K562 (cell line): ENCODE data around the gene OR6B2. TPM values are rescaled to one million over a fixed set of nuclear protein-coding genes. Genes with fewer than 3 reads are reported as not detected.
A peak's percentile ranks its signal among the peaks of the same experiment; 100 is the strongest.

Experiments used
- ATAC-seq: fragments of 200-7000 bp; cut with Tn5 transposase; 3 replicates; pipeline ENCODE4 v1.9.1; 2020; ENCODE audit warnings: moderate library complexity
- BruUV-seq: library from RNA; stranded (reverse); fragments of 400-500 nt; replicated peaks from 2 replicates; lab custom pipeline; 2021; lab: Mats Ljungman, UMichigan
- CTCF ChIA-PET: fragments of 300-600 bp; formaldehyde crosslinking; extraction: SDS; loops from one replicate; lab custom pipeline; 2021; ENCODE audit warnings: low intra/inter-chr PET ratio; lab: Yijun Ruan, JAX
- POLR2A ChIA-PET: fragments of 300-600, 350-650 bp; sonication (Branson Sonifier 250); formaldehyde crosslinking; extraction: SDS; loops from one replicate; lab custom pipeline; 2021; ENCODE audit warnings: antibody characterized with exemption, inconsistent platforms; lab: Yijun Ruan, JAX
- DNase-seq, 4 experiments: peaks; one replicate each; pipeline versions ENCODE4 v3.0.0 to v3.0.0-alpha.2; 2011 to 2018; ENCODE audit warnings: low spot score in 3 of 4, mixed read lengths in 3 of 4; ENCODE audit errors: extremely low read depth in 1 of 4
- FAIRE-seq: peaks from 2 replicates; lab custom pipeline; 2011; peaks lifted over from hg19 to GRCh38; lab: Jason Lieb, UNC
- H2AFZ ChIP-seq: 2 replicates; pipeline ENCODE4 v1.6.0; 2011; ENCODE audit warnings: low read depth, low read length, control low read depth, inconsistent platforms
- H3K27ac ChIP-seq: fragments of 200-600 bp; 3 replicates; pipeline ENCODE4 v1.8.0; 2011; ENCODE audit warnings: low read depth, mild to moderate bottlenecking, control low read depth, inconsistent platforms, low read length, moderate library complexity, mixed read lengths; ENCODE audit errors: extremely low read depth
- H3K27me3 ChIP-seq, 2 experiments: fragments of 300-600 bp in 1 of 2; 2 replicates in 1 of 2; 3 replicates in 1 of 2; pipeline versions ENCODE4 v1.6.0 to v1.8.0; 2011; ENCODE audit warnings: inconsistent platforms in 2 of 2, low read length in 2 of 2, mild to moderate bottlenecking in 1 of 2, mixed read lengths in 1 of 2, moderate library complexity in 1 of 2; ENCODE audit not compliant: control insufficient read depth in 2 of 2, insufficient read depth in 2 of 2
- H3K36me3 ChIP-seq: fragments of 300-600 bp; 3 replicates; pipeline ENCODE4 v1.8.0; 2011; ENCODE audit warnings: mild to moderate bottlenecking, low read length, inconsistent platforms; ENCODE audit not compliant: control insufficient read depth, insufficient read depth
- H3K4me1 ChIP-seq, 2 experiments: fragments of 200-600 bp in 1 of 2; replicated peaks in 1 of 2; 2 replicates in 1 of 2; 3 replicates in 1 of 2; pipeline versions ENCODE4 v1.5.1 to v1.8.0; 2011; ENCODE audit warnings: inconsistent platforms in 2 of 2, low read length in 2 of 2, mild to moderate bottlenecking in 1 of 2, mixed read lengths in 1 of 2, moderate library complexity in 1 of 2; ENCODE audit not compliant: control insufficient read depth in 2 of 2, insufficient read depth in 2 of 2
- H3K4me2 ChIP-seq: 2 replicates; pipeline ENCODE4 v1.6.1; 2011; ENCODE audit warnings: low read length, control low read depth, inconsistent platforms, mixed read lengths; ENCODE audit not compliant: insufficient read depth
- H3K4me3 ChIP-seq: fragments of 200-600 bp; sonication (generic), shearing (Covaris generic); 2 replicates; pipeline ENCODE4 v1.5.1; 2016; ENCODE audit warnings: control low read depth, inconsistent platforms
- H3K79me2 ChIP-seq: fragments of 200-600 bp; 3 replicates; pipeline ENCODE4 v1.8.0; 2011; ENCODE audit warnings: low read length, inconsistent platforms; ENCODE audit not compliant: control insufficient read depth, insufficient read depth
- H3K9ac ChIP-seq, 2 experiments: 2 replicates each; pipeline versions ENCODE4 v1.6.0 to v1.6.1; 2011; ENCODE audit warnings: low read depth in 2 of 2, low read length in 2 of 2, control low read depth in 1 of 2, inconsistent platforms in 1 of 2, mild to moderate bottlenecking in 1 of 2, mixed read lengths in 1 of 2; ENCODE audit not compliant: insufficient read depth in 1 of 2
- H3K9me1 ChIP-seq: one replicate; pipeline ENCODE4 v1.6.0; 2011; ENCODE audit warnings: inconsistent platforms, mild to moderate bottlenecking, low read length, moderate library complexity; ENCODE audit not compliant: control insufficient read depth, insufficient read depth
- H3K9me3 ChIP-seq: replicated peaks from 2 replicates; pipeline ENCODE4 v1.5.1; 2011; ENCODE audit warnings: low read depth, low read length, inconsistent platforms; ENCODE audit not compliant: control insufficient read depth, insufficient read depth
- H4K20me1 ChIP-seq: replicated peaks from 2 replicates; pipeline ENCODE4 v1.6.1; 2011; ENCODE audit warnings: low read length, inconsistent platforms, mixed read lengths; ENCODE audit not compliant: control insufficient read depth, insufficient read depth
- DNMT1 ChIP-seq: fragments of 450-650 bp; IDR thresholded peaks from 2 replicates; pipeline ENCODE4 v1.6.1; 2016; ENCODE audit warnings: antibody characterized with exemption, mild to moderate bottlenecking
- ERF ChIP-seq: fragments of 450-650 bp; formaldehyde crosslinking; IDR thresholded peaks from 2 replicates; pipeline ENCODE4 v1.4.0; 2020; ENCODE audit warnings: mild to moderate bottlenecking, mixed read lengths
- KAT2B ChIP-seq: IDR thresholded peaks from one replicate; pipeline ENCODE4 v1.6.1; 2012; ENCODE audit warnings: low read depth, mild to moderate bottlenecking, control low read depth, inconsistent platforms, low read length, moderate library complexity
- MAZ ChIP-seq, 2 experiments: fragments of 450-650 bp in 1 of 2; sonication (generic) in 1 of 2; formaldehyde crosslinking; IDR thresholded peaks in 1 of 2; conservative IDR thresholded peaks in 1 of 2; 2 replicates each; pipeline versions ENCODE4 v1.4.0 to v1.5.0; 2020; ENCODE audit warnings: mild to moderate bottlenecking in 1 of 2, missing genetic modification reagents in 1 of 2
- PPARD ChIP-seq: fragments of 250-450 bp; sonication (Bioruptor Pico); IDR thresholded peaks from 2 replicates; pipeline ENCODE4 v1.8.0; 2022; ENCODE audit warnings: inconsistent platforms, mild to moderate bottlenecking, moderate library complexity
- SETDB1 ChIP-seq: IDR thresholded peaks from one replicate; pipeline ENCODE4 v1.6.1; 2012; ENCODE audit warnings: low read length, control low read depth, inconsistent platforms
- XRCC5 ChIP-seq: fragments of 200-400 bp; formaldehyde crosslinking; IDR thresholded peaks from 2 replicates; pipeline ENCODE4 v1.6.1; 2017; ENCODE audit warnings: low read depth, mild to moderate bottlenecking, low read length
- ZNF282 ChIP-seq: sonication (generic); formaldehyde crosslinking; IDR thresholded peaks from 2 replicates; pipeline ENCODE4 v1.8.1; 2023; ENCODE audit warnings: missing genetic modification reagents
- ZNF316 ChIP-seq: fragments of 450-650 bp; IDR thresholded peaks from 2 replicates; pipeline ENCODE4 v1.6.1; 2016
- ZNF695 ChIP-seq: fragments of 450-650 bp; formaldehyde crosslinking; IDR thresholded peaks from 2 replicates; pipeline ENCODE4 v1.4.0; 2020; ENCODE audit warnings: mild to moderate bottlenecking, moderate library complexity
- WGBS: fragments of 100-300 bp; shearing (Covaris generic); methylation state at CpG from one replicate; pipeline ENCODE4 v1.1.6; 2016; ENCODE audit warnings: low coverage, mixed read lengths; ENCODE audit not compliant: insufficient coverage; ENCODE audit errors: missing lambda C conversion rate; 5-methylcytosine and 5-hydroxymethylcytosine counted together
- in situ Hi-C: fragments of 300-500 bp; cut with MboI; formaldehyde crosslinking; loops from 4 replicates; pipeline ENCODE4 v1.15.0; 2018; ENCODE audit warnings: inconsistent platforms, mixed read lengths
- intact Hi-C: fragments of 100-400 bp; cut with micrococcal nuclease; formaldehyde crosslinking; loops from 2 replicates; pipeline ENCODE4 v1.14.2; 2022
- polyA plus RNA-seq, 8 experiments: library from polyadenylated mRNA; depleted of rRNA in 4 of 8; stranded (reverse) in 5 of 8; unstranded in 3 of 8; fragments of >200 nt; fragmentation: Nextera tagmentation in 2 of 8; fragmentation: Illumina TruSeq in 1 of 8; extraction: Ambion mirVana in 2 of 8; extraction: Trizol in 1 of 8; gene quantifications; 2 replicates each; pipeline versions ENCODE4 v1.2.1 to v1.2.3, GENCODE V29; 2011 to 2014; ENCODE audit warnings: inconsistent platforms in 1 of 8, missing spikeins in 1 of 8
- total RNA-seq, 7 experiments: library from RNA; depleted of rRNA in 6 of 7; stranded (reverse); fragments of >200 nt in 6 of 7; fragmentation: Illumina TruSeq in 2 of 7; extraction: Trizol in 2 of 7; gene quantifications; 2 replicates each; pipeline versions ENCODE4 v1.2.1 to v1.2.3, GENCODE V29; 2011 to 2021; ENCODE audit warnings: low replicate concordance in 1 of 7
- TF ChIP-seq, protein P1 (sequence below): fragments of 450-650 bp; formaldehyde crosslinking; IDR thresholded peaks from 2 replicates; pipeline ENCODE4 v1.4.0; 2020; ENCODE audit warnings: mild to moderate bottlenecking, mixed read lengths
- TF ChIP-seq, protein P2 (sequence below): fragments of 250-450 bp; sonication (Bioruptor Pico); IDR thresholded peaks from 2 replicates; pipeline ENCODE4 v1.5.0; 2021
- TF ChIP-seq, protein P3 (sequence below): fragments of 450-650 bp; conservative IDR thresholded peaks from 2 replicates; pipeline ENCODE4 v1.6.1; 2016; ENCODE audit warnings: missing genetic modification characterization, low read depth, mild to moderate bottlenecking, control low read depth, missing compliant biosample characterization
- TF ChIP-seq, protein P4 (sequence below): fragments of 450-650 bp; IDR thresholded peaks from 2 replicates; pipeline ENCODE4 v1.6.1; 2017; ENCODE audit warnings: antibody characterized with exemption

The OR6B2 gene
- total and polyA plus RNA-seq, 9 of the 15 experiments (the other 6 are each of a cell fraction or from before 2014, with no cell fraction given) = not detected

DNA sequence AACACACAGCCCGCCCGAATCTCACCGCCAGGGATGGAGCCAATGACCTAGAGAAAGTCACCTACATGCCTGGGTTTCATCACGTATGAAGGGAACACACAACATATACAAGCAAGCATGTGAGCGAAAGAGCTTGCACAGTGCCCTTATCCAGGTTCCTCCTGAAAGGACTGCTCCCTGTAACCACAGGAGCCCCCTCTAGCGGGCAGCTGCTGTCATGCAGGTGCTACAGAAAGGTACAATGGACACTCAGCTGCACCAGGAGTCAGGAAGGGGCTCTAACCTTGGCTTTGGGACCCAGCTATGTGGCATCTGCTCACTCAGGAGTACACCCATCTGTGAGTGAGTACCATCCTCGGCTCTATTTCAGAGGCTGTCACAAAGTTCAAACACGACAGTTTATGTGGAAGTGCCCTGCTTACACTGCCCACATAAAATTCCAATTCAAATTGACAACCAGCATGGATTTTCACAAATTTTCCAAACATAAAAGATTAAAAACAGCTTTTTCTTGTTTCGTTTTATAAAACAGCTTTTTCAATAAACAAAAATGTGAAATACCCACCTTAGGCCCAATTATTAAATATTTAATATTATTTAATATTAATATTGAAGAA, 8.6 kb downstream of the OR6B2 start (continued):
- TF ChIP-seq XRCC5 = 0 out of 2 replicates have a peak, but pooled peaks have one; percentile 42

DNA sequence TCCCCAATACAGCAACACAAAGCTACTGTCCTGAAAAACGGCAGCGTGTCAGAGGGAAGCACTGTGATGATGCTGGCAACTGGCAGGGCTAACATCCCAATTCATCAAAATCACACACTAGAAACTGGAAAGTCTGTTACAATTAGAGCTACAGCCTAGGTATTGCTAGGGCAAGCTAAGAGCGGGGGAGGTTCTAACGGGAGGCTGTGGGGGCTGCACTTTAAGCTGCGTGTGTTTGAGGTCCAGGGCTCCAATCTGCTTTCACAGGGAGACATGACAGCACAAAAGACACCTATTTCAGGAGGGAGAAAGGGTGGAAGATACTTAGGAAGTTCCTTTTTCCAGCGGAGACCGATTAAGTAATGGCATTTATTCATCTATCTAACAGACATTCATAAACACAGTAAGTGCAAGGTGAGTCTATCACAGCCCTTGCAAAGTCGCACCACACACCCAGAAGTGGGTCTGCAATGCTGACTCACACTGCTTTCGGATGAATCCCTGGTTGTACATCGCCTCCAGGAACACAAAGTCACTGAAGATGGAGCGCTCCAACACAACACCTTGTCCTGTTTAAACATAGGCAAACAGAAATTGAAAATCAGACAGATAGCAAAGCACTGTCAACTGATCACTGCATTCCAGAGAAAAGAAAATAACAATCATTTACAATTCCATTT, 12.0 kb downstream of the OR6B2 start:
- no peak overlapping the region for H3K9ac ChIP-seq
- peaks cover 0 to 2% of the 10 kb centered on the region in 2 experiments; a peak in 2 of 5 replicates for H3K4me1 ChIP-seq
- H3K36me3 ChIP-seq = peaks cover 90% of the 10 kb centered on the region
- FAIRE-seq (no peak), ATAC-seq (no peak), DNase-seq (no peak)
- in situ Hi-C loops = no loop called here
- intact Hi-C loops = no loop called here
- TF ChIP-seq ZNF316 (no peak), KAT2B (no peak), PPARD (CRISPR knock-in tag) (no peak), SETDB1 (no peak), ZNF695 (CRISPR knock-in tag) (no peak), MAZ (CRISPR knock-in tag; conservative IDR thresholded peaks at IDR 0.05 in 1 of 2, IDR thresholded peaks at IDR 0.05 in 1 of 2) (no peak), DNMT1 (no peak), ERF (CRISPR knock-in tag) (no peak), ZNF282 (CRISPR knock-in tag) (no peak)
- TF ChIP-seq, protein P1, sequence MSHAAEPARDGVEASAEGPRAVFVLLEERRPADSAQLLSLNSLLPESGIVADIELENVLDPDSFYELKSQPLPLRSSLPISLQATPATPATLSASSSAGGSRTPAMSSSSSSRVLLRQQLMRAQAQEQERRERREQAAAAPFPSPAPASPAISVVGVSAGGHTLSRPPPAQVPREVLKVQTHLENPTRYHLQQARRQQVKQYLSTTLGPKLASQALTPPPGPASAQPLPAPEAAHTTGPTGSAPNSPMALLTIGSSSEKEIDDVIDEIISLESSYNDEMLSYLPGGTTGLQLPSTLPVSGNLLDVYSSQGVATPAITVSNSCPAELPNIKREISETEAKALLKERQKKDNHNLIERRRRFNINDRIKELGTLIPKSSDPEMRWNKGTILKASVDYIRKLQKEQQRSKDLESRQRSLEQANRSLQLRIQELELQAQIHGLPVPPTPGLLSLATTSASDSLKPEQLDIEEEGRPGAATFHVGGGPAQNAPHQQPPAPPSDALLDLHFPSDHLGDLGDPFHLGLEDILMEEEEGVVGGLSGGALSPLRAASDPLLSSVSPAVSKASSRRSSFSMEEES (CRISPR knock-in tag) = no peak
- TF ChIP-seq, protein P2, sequence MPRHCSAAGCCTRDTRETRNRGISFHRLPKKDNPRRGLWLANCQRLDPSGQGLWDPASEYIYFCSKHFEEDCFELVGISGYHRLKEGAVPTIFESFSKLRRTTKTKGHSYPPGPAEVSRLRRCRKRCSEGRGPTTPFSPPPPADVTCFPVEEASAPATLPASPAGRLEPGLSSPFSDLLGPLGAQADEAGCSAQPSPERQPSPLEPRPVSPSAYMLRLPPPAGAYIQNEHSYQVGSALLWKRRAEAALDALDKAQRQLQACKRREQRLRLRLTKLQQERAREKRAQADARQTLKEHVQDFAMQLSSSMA (CRISPR knock-in tag) = no peak
- TF ChIP-seq, protein P3, sequence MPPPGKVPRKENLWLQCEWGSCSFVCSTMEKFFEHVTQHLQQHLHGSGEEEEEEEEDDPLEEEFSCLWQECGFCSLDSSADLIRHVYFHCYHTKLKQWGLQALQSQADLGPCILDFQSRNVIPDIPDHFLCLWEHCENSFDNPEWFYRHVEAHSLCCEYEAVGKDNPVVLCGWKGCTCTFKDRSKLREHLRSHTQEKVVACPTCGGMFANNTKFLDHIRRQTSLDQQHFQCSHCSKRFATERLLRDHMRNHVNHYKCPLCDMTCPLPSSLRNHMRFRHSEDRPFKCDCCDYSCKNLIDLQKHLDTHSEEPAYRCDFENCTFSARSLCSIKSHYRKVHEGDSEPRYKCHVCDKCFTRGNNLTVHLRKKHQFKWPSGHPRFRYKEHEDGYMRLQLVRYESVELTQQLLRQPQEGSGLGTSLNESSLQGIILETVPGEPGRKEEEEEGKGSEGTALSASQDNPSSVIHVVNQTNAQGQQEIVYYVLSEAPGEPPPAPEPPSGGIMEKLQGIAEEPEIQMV = no peak
- TF ChIP-seq, protein P4, sequence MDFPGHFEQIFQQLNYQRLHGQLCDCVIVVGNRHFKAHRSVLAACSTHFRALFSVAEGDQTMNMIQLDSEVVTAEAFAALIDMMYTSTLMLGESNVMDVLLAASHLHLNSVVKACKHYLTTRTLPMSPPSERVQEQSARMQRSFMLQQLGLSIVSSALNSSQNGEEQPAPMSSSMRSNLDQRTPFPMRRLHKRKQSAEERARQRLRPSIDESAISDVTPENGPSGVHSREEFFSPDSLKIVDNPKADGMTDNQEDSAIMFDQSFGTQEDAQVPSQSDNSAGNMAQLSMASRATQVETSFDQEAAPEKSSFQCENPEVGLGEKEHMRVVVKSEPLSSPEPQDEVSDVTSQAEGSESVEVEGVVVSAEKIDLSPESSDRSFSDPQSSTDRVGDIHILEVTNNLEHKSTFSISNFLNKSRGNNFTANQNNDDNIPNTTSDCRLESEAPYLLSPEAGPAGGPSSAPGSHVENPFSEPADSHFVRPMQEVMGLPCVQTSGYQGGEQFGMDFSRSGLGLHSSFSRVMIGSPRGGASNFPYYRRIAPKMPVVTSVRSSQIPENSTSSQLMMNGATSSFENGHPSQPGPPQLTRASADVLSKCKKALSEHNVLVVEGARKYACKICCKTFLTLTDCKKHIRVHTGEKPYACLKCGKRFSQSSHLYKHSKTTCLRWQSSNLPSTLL = no peak
- CTCF ChIA-PET = no interaction called here
- no peak overlapping the region for H2AFZ ChIP-seq
- no TSS peak for BruUV-seq
- H3K9me1 ChIP-seq = peaks cover 7% of the 10 kb centered on the region
- no peak overlapping the region for H3K4me2 ChIP-seq
- H3K4me3 ChIP-seq = no peak overlapping the region
- no peaks in the 10 kb centered on the region for H3K27me3 ChIP-seq
- peaks cover 39% of the 10 kb centered on the region for H3K79me2 ChIP-seq
- no peak overlapping the region for H3K27ac ChIP-seq
- POLR2A ChIA-PET = interaction anchor here (0.7 kb wide), 1 partner anchor 440 kb away, joined by 3 read pairs; no protein-coding TSS in a partner anchor
- 98% methylated on average over 11 of the region's 11 CpGs for WGBS
- peaks cover 8% of the 10 kb centered on the region; the same call in 1 of the 2 replicates for H4K20me1 ChIP-seq
- no peaks in the 10 kb centered on the region for H3K9me3 ChIP-seq
